Breast epithelium (tissue), 4 donors: Measurements from ENCODE around the gene ATP2C1. TPM values are rescaled to one million over a fixed set of nuclear protein-coding genes. Genes with fewer than 3 reads are reported as not detected.

Experiments used
- DNase-seq, 2 donors: peaks; one replicate each; pipeline ENCODE4 v3.0.0-alpha.2; 2019; ENCODE audit warnings: low spot score in 2 of 2
- H3K27ac ChIP-seq, 2 donors: fragments of 200-600 bp; sonication (generic) in 1 of 2; one replicate each; pipeline ENCODE4 v1.5.1; 2016 to 2019; ENCODE audit warnings: mild to moderate bottlenecking in 1 of 2
- H3K27me3 ChIP-seq, 2 donors: fragments of 200-600 bp; sonication (generic) in 1 of 2; one replicate each; pipeline versions ENCODE4 v1.5.1 to v1.6.0; 2017 to 2019; ENCODE audit warnings: control low read depth in 1 of 2, mild to moderate bottlenecking in 1 of 2
- H3K36me3 ChIP-seq: fragments of 200-600 bp; one replicate; pipeline ENCODE4 v1.5.1; 2019
- H3K4me1 ChIP-seq, 2 donors: fragments of 200-600 bp; sonication (generic); one replicate each; pipeline ENCODE4 v1.5.1; 2016 to 2019; ENCODE audit warnings: control low read depth in 1 of 2
- H3K4me3 ChIP-seq, 3 donors: fragments of 200-600 bp; sonication (generic); 1 replicate in 2 of 3; 2 replicates in 1 of 3; pipeline ENCODE4 v1.5.1; 2016 to 2019; ENCODE audit warnings: mild to moderate bottlenecking in 3 of 3, moderate library complexity in 2 of 3
- H3K9me3 ChIP-seq, 2 donors: fragments of 200-600 bp; sonication (generic) in 1 of 2; one replicate each; pipeline ENCODE4 v1.5.1; 2016 to 2019; ENCODE audit warnings: control low read depth in 1 of 2
- POLR2A ChIP-seq: fragments of 450-650 bp; IDR thresholded peaks from one replicate; pipeline ENCODE4 v1.6.1; 2016; ENCODE audit warnings: antibody characterized with exemption, mild to moderate bottlenecking, moderate library complexity
- POLR2AphosphoS5 ChIP-seq, 3 donors: sonication (generic); formaldehyde crosslinking; IDR thresholded peaks; one replicate each; pipeline ENCODE4 v1.6.1; 2017; ENCODE audit warnings: antibody characterized with exemption in 3 of 3
- intact Hi-C: fragments of 100-400 bp; cut with DNase I; formaldehyde crosslinking; loops from one replicate; pipeline ENCODE4 v1.15.1; 2023; ENCODE audit warnings: low total_unique reads
- total RNA-seq, 3 donors: library from RNA; depleted of rRNA; stranded (reverse); fragments of >200 nt; gene quantifications; one replicate each; pipeline ENCODE4 v1.1.0, GENCODE V29; 2016
- TF ChIP-seq, protein P1 (sequence below), 3 donors: fragments of 450-650 bp; IDR thresholded peaks; one replicate each; pipeline ENCODE4 v1.5.1; 2016 to 2017; ENCODE audit warnings: antibody characterized with exemption in 3 of 3, mild to moderate bottlenecking in 3 of 3, moderate library complexity in 3 of 3

Gene ATP2C1
- total RNA-seq, 3 donors from 2014 or later: 59.4 to 76.4 (median 76.2) TPM

DNA sequence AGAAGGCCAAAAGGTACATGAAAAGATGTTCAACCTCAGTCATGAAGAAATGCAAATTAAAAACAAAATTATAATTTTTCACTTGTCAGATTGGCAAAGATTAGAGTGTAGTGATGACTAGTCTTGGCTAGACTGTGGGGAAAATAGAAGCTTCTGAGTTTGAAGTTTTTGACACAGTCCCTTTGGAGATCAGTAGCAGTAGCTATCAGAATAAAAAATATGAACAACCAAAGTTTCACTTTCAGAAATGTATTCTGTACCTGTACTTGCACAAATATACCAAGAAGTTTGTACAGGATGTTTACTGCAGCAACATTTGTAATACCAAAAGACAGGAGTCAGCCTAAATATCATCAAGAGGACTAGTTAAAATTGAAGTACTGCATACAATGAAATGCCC, 14.1 kb downstream of the ATP2C1 start:
- intact Hi-C loops: no loop called here
- Histone ChIP-seq H3K9me3 (no peaks in the 10 kb centered on the region), H3K27ac (no peak overlapping the region), H3K4me3 (no peak overlapping the region), H3K27me3 (no peaks in the 10 kb centered on the region), H3K4me1 (no peaks in the 10 kb centered on the region), H3K36me3 (no peaks in the 10 kb centered on the region)
- DNase-seq: no peak
- TF ChIP-seq, protein P1, sequence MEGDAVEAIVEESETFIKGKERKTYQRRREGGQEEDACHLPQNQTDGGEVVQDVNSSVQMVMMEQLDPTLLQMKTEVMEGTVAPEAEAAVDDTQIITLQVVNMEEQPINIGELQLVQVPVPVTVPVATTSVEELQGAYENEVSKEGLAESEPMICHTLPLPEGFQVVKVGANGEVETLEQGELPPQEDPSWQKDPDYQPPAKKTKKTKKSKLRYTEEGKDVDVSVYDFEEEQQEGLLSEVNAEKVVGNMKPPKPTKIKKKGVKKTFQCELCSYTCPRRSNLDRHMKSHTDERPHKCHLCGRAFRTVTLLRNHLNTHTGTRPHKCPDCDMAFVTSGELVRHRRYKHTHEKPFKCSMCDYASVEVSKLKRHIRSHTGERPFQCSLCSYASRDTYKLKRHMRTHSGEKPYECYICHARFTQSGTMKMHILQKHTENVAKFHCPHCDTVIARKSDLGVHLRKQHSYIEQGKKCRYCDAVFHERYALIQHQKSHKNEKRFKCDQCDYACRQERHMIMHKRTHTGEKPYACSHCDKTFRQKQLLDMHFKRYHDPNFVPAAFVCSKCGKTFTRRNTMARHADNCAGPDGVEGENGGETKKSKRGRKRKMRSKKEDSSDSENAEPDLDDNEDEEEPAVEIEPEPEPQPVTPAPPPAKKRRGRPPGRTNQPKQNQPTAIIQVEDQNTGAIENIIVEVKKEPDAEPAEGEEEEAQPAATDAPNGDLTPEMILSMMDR (IDR thresholded peaks at IDR 0.05): no peak

DNA sequence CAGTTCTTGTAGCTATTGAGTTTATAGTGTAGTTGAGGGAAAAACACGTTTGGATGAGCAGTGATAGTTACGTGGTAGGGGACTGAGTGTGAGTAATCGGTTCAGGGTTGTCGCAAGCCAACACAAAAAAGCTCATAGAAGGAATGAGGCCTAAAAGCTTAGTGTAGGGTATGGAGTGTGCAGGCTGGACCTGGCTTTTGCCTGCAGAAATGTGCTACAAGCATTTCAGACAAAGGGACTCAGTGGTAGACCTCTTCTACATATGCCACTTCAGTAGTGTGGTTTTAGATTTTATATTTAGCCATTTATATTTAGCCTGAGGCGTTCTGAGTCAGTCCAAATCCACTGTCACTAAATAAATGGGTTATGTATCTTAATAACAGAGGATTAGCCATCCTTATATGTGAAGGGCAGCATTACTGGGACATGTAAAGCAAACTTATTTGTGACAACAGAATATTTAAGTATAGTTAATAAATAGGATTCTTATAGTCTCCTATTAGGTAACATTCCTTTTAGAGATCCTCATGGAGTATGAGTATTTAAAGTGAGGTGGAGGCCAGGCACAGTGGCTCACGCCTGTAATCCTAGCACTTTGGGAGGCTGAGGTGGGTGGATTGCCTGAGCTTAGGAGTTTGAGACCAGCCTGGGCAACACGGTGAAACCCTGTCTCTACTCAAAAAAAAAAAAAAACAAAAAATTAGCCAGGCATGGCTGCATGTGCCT, 21.8 kb downstream of the ATP2C1 start:
- Histone ChIP-seq H3K4me3 (no peak overlapping the region), H3K27ac (no peak overlapping the region), H3K27me3 (no peaks in the 10 kb centered on the region), H3K9me3 (peaks cover 0 to 9% of the 10 kb centered on the region in 2 donors), H3K36me3 (no peaks in the 10 kb centered on the region), H3K4me1 (no peaks in the 10 kb centered on the region)
- DNase-seq: no peak
- intact Hi-C loops: no loop called here
- TF ChIP-seq POLR2A: no peak
- TF ChIP-seq, protein P1 (IDR thresholded peaks at IDR 0.05): no peak
- no peak for TF ChIP-seq POLR2AphosphoS5 (IDR thresholded peaks at IDR 0.05)

DNA sequence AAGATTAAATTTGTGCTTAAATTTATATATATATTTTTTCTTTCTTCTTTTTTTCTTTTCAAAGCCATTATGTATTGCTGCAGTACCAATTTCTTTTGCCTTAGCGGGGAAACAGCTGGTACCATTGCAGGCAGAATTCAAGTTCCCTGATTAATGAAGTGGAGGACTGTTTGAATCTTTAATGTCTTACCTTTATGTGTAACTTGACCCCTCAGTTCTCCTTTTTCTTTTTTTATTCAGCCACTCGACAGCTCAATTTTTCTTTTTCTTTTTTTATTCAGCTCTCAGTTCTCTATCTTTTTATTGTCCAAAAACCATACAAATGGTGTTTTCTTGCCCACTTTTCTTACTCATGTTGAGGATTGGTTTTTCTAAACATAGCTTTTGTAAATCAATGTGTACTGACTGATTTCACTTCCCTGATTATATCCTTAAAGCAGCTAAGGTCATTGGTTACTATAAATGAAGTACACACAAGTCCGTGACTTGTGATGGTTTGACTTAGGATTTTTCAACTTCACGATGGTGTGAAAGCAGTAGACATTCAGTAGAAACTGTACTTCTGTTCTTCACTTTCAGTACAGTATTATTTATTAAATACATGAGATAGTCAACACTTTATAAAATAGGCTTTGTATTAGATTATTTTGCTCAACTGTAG, 22.8 kb downstream of the ATP2C1 start:
- no peak overlapping the region for H3K27ac ChIP-seq
- intact Hi-C loops: no loop called here

DNA sequence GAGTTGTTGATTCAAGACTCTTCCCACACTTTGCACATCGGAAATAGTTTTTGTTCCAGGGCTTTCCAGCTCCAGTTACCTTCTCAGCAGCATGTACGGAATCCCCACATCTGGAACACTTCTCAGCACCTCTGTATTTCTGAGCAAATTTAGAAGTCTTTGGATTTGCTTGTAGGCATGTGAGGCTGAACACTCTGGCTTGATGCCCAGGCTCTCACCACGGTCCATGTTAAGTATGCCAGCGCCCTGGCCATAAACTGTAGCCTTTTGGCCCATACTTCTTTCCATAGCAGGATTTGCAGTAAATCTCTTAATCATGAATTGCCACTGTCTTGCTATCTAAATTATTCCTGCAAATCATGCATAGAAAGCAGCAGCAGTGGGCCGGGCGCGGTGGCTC, 24.4 kb downstream of the ATP2C1 start:
- H3K27me3 ChIP-seq: no peaks in the 10 kb centered on the region
- H3K9me3 ChIP-seq: peaks cover 0 to 12% of the 10 kb centered on the region in 2 donors
- intact Hi-C loops: no loop called here
- H3K36me3 ChIP-seq: no peaks in the 10 kb centered on the region
- no peaks in the 10 kb centered on the region for H3K4me1 ChIP-seq
- no peak for TF ChIP-seq POLR2A
- no peak for TF ChIP-seq POLR2AphosphoS5 (IDR thresholded peaks at IDR 0.05)
- TF ChIP-seq, protein P1 (IDR thresholded peaks at IDR 0.05): no peak
- no peak overlapping the region for H3K27ac ChIP-seq
- H3K4me3 ChIP-seq: no peak overlapping the region
- no peak for DNase-seq

More for the DNA sequence above, 22.8 kb downstream of the ATP2C1 start:
- no peak for DNase-seq
- H3K9me3 ChIP-seq: peaks cover 0 to 9% of the 10 kb centered on the region in 2 donors
- TF ChIP-seq POLR2AphosphoS5 (IDR thresholded peaks at IDR 0.05) (no peak), POLR2A (no peak)
- TF ChIP-seq, protein P1 (IDR thresholded peaks at IDR 0.05): no peak
- H3K36me3 ChIP-seq: no peaks in the 10 kb centered on the region
- no peaks in the 10 kb centered on the region for H3K4me1 ChIP-seq
- H3K27me3 ChIP-seq: no peaks in the 10 kb centered on the region
- no peak overlapping the region for H3K4me3 ChIP-seq

DNA sequence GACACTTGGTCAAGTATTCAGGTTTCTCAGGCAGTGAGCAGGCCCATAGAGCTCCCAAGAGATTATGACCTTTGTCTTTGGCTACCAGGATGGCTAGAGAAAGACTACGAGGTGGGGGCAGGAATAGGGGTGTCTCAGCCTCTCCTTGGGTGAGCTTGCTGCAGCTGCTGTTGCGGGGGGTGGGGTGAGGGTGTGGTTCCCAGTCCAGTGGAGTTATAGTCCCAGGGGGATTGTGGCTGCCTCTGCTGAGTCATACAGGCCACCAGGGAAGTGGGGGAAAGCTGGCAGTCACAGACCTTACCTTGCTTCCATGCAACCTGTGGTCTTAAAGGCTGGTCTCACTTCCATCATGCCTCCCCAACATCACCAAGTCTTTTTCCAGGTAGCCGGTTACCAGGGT, 31.7 kb downstream of the ATP2C1 start:
- no peak for TF ChIP-seq POLR2AphosphoS5 (IDR thresholded peaks at IDR 0.05)
- TF ChIP-seq, protein P1 (IDR thresholded peaks at IDR 0.05): no peak
- TF ChIP-seq POLR2A: no peak
- H3K9me3 ChIP-seq: peaks cover 0 to 9% of the 10 kb centered on the region in 2 donors
- no peak overlapping the region for H3K4me3 ChIP-seq
- H3K27ac ChIP-seq: no peak overlapping the region
- DNase-seq: no peak
- no peaks in the 10 kb centered on the region for H3K27me3 ChIP-seq
- no peaks in the 10 kb centered on the region for H3K36me3 ChIP-seq
- intact Hi-C loops: no loop called here
- no peaks in the 10 kb centered on the region for H3K4me1 ChIP-seq
